Myocyte (in vitro differentiated cells): ENCODE measurements around the gene CCRL2. TPM values are rescaled to one million over a fixed set of nuclear protein-coding genes. Genes with fewer than 3 reads are reported as not detected.
"Not testable (repeated sequence)": the region's sequence is repeated elsewhere in the genome, so short reads cannot be mapped to it uniquely, and the experiment has no call there.

Source experiments
- DNase-seq: peaks from one replicate; pipeline ENCODE4 v3.0.0-alpha.2; 2012; ENCODE audit warnings: low read depth
- total RNA-seq: library from RNA; depleted of rRNA; stranded (reverse); fragments of >200 nt; gene quantifications from 2 replicates; pipeline ENCODE4 v1.2.3, GENCODE V29; 2014

CCRL2 gene
- total RNA-seq, 1 donor from 2014 or later = 0.78 TPM

- no peak for DNase-seq
These were observed 5.5 kb upstream of the CCRL2 start for GRCh38 chr3:46401579-46401978.

DNA sequence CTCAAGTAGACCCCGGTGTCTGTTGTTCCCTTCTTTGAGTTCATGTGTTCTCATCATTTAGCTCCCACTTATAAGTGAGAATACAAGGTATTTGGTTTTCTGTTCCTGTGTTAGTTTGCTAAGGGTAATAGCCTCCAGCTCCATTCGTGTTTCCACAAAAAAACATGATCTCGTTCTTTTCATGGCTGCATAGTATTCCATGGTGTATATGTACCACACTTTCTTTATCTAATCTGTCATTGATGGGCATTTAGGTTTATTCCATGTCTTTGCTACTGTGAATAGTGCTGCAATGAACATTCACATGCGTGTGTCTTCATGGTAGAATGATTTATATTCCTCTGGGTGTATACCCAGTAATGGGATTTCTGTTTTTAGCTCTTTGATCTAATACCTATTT is 4.2 kb upstream of the CCRL2 start:
- DNase-seq = not testable (repeated sequence)

DNA sequence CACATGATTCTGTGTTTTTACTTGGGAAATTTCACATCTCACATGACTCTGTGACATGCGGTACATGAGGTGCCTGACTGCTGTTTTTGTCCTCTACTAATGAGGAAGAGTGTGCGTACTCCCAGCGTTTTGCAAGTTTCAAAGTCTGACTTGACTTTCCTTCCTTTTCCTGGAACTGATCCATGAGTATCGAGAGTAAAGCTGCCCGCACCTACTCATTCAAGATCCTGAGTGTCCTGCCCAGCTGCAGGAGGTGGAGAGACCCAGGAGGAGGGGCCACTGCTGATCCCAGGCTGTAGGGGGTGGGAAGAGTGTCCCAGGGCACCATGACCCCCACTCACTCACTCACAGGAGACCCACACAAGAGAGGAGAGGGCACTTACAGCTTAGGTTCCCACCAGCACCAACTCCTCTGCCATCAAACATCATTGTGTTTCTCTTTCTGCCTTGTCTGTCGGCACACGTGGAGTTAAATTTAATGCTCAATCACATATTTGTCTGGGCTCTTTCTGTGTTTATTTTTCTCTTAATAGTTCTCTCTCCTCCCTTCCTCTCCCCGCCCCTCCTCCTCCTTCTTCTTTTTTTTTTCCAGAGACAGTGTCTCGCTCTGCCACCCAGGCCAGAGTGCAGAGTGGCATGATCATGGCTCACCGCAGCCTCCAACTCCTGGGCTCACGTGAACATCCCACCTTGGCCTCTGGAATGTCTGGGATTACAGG is 1.6 kb upstream of the CCRL2 start:
- DNase-seq = no peak

GRCh38 chr3:46406443-46406787 is 644 bp upstream of the CCRL2 start:
- no peak for DNase-seq

DNA sequence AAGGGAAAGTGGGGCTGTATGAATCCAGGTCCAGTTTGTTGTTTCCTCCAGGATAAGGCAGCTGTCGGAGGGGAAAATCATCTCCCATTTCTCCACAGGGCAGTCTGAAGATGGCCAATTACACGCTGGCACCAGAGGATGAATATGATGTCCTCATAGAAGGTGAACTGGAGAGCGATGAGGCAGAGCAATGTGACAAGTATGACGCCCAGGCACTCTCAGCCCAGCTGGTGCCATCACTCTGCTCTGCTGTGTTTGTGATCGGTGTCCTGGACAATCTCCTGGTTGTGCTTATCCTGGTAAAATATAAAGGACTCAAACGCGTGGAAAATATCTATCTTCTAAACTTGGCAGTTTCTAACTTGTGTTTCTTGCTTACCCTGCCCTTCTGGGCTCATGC is 911 bp downstream of the CCRL2 start:
- peak; percentile 93 for DNase-seq

DNA sequence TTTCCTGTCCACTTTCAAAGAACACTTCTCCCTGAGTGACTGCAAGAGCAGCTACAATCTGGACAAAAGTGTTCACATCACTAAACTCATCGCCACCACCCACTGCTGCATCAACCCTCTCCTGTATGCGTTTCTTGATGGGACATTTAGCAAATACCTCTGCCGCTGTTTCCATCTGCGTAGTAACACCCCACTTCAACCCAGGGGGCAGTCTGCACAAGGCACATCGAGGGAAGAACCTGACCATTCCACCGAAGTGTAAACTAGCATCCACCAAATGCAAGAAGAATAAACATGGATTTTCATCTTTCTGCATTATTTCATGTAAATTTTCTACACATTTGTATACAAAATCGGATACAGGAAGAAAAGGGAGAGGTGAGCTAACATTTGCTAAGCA is 1.8 kb downstream of the CCRL2 start:
- DNase-seq = no peak

DNA sequence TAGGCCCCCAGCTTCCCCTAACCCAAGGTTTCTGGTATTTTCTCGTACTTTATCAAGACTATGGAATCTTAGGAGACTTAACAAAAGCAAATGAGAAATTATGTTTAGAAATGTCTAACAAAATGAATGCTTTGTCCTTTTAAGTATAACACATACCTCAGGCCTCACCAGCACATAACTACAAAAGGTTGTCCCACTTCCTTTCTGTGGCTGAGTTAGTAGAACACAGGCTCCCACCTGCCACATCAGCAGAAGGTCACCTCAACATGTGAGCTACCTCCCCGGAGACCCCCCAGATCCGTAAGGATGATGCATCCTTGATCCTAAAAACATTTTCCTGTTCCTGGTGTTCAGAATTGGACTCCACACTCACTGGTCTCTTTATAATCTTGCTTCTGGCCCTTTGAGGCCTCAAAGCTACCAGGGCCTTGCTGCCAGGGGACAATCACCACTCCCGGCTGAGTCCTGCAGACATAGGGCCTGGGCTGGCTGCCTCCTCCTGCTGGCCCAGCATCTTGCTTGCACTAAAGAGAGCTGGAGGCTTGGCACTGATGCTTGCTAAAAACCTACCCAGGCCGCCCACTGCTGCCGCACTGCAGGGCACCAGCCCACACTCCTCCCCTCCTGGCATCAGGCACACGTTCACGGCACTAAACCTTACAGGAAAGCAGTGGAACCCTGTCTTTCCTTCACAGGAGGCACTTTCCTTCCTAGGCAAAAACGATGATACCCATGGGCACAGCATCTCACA is 2.9 kb downstream of the CCRL2 start:
- DNase-seq = no peak

DNA sequence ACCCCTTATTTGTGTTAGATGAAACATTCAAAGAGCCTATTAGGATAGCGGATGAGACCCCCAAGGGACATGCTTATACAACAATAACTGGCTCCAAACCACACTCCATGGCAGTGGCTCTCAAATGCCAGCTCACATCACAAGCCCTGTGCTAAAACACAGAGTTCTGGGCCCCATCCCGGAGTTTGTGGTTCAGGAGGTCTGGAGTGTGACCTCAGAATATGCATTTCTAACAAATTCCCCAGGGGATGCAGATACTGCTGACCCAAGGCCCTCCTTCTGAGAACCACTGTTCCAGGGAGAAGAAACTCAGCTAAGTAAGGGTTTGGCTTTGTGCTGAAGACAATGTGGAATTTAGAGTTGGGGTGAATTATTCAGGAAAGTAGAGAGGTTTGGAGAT is 3.6 kb downstream of the CCRL2 start:
- DNase-seq = peak; percentile 43

DNA sequence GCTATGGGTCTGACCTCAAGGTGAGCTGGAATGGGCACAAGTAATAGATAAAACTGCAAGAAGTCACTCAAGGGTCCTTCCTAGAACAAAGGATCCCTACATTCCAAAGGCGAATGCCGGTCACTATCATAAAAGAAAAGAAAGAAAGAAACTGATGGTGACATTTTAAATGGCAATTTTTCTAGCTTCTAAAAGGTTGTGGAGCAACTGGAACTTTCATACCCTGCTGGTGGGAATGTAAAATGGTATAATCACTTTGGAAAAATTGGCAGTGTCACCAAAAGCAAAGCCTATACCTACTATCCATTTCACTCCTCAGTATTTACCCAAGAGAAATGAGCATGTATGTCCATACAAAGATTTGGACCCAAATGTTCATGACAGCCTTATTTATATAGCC is 4.2 kb downstream of the CCRL2 start:
- DNase-seq = no peak

- DNase-seq = no peak
These were observed 5.8 kb downstream of the CCRL2 start for GRCh38 chr3:46412786-46413298.

DNA sequence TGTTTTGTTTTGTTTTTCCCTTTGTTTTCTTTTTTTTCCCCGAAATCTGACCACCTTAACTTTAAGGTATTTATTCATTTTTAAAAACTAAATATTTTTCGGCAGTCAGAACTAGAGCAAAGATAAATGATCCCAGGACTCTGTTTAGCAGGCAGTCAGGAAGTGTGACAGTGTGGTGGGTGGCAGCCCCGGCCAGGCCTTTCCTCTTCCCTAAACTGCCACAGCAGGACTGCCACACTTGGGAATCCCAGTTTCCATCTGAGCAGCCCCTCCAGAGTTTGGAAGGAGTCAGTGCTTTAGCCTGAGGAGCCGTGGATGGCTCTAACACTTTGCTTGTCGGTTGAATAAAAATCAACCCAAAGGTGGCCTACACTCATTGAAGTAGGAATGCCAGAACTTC is 6.9 kb downstream of the CCRL2 start:
- DNase-seq = no peak

DNA sequence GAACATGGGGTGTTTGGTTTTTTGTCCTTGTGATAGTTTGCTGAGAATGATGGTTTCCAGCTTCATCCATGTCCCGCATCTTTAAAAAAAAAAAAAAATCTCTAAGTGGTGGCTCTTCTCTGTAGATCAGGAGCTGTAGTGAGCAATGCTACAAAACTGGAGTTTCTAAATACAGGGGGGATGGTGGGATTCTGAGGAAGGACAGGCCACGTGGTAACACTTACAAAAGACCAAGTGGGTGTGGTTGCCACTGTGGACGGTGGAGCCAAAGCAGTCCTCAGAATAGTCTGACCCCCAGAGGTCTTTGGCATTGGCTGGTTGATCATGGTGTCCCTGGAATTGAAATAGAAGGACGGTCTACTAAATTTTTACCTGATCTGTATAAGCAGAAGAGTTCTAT is 7.7 kb downstream of the CCRL2 start:
- DNase-seq = no peak

GRCh38 chr3:46416125-46416810 is 9.2 kb downstream of the CCRL2 start:
- DNase-seq = no peak

DNA sequence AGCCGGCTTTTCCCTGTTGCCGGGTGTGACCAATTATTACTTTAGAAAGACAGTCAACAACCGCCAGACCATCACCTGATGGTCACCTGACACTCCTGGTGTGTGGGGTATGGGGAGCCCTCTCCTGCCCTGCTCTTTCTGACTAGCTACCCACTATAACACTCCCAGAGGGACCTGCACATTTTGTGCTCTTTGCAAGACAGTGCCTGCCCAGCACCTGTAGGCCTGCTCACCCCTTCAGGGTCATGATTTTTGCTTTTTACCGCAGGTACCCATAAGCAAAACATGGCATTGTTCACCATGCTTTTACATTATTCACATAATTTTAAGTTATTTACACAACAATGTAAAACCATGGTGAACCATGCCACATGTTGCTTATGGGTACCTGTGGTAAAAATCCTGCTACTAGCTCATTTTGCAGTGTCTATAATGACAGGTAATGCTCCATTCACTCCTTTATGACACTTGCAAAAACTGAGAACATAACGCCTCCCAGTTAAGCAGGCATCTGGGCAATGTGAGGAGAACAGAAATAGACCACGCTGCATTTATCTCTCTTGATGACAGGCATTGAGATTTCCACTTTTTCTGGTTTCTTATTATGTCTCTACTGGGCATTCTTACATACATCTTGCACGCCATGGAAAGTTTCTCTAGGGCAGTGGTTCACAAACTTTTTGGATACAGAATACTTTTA is 9.9 kb downstream of the CCRL2 start:
- no peak for DNase-seq

DNA sequence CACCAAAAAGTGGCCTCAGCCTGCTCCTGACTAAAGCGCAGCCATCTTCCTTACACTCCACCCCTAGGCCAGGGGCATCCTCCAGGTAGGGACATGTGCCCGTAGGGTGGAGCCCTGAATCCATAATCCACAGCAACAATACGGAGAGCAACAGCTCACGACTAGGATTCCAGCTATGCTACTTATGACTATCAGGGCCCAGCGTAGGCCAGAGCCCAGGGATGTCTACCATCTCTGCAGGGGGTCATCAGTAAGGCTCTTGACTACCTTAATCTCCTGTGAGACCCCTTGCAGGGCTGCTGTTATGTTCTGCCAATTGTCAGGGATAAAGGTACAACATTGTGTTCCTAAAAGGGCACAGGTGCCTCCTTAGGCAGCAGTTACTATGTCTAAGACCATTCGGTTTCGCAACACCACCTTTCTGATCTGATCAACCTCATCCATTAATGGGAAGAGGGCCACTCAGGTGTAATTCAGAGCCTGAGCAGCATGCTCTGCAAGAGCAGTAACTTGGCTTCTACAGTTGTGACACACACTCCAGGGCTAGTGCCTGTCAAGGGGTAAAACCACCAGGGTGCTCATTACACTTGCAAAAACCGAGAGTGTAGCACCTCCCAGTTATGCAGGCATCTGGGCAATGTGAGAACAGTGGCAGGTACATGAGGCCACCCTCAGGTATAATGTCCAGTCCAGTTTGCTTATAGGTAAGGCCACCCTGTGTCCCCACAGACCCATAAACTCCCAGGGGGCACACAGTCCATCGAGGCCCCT is 11.0 kb downstream of the CCRL2 start:
- DNase-seq = no peak

DNA sequence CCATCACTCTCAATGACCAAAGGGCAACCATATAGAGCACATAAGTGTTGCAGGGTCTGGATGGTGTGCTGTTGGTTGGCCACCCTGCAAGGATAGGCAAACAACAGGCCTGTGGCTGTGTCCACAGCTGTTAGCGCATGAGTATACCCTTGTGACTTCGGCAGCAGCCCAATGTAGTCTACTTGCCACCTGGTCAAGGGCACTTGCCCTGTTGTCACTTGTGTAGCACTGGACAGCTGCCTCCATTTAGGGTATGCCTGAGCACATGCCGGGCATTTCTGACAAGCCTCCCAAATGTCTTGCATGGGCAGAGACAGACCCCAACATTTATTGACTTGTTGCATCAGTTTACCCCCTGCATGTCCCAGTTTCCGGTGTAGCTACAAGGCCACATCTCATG is 12.8 kb downstream of the CCRL2 start:
- peak; percentile 81 for DNase-seq

DNA sequence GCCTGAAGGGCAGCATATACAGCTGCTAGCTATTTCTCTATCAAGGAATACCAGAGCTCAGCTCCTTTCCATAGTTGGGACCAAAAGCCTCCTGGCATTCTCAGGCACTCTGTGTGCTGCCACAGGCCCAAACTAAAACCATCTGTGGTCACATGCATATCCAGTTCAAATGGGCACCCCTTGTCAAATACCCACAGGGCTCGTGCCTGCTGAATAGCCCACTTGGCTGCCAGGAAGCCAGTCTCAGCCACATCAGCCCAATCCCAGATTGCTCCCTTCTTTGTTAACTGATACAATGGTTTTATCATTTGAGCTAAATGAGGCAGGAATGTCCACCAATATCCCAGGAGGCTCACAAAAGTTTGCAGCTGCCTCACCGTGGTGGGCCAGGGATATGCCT is 13.9 kb downstream of the CCRL2 start:
- peak; percentile 97 for DNase-seq

DNA sequence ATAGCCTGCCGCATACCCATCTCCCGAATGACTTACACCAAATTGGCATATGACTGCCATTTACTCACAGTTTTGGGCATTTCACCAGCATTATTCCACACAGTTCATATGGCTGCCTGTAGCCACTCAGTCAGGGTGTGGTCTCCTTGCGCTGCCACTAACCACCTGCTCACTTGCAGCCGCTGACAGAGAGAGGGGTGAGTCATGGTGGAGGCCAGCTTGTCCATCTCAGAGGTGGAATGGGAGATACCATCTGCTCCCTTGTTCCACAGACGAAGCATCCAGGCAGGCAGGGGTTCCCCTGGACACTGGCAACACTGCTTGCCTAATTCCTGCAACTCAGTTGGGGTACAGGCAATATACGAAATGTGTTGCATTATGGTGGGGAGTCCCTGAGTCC is 15.6 kb downstream of the CCRL2 start:
- peak; percentile 96 for DNase-seq

DNA sequence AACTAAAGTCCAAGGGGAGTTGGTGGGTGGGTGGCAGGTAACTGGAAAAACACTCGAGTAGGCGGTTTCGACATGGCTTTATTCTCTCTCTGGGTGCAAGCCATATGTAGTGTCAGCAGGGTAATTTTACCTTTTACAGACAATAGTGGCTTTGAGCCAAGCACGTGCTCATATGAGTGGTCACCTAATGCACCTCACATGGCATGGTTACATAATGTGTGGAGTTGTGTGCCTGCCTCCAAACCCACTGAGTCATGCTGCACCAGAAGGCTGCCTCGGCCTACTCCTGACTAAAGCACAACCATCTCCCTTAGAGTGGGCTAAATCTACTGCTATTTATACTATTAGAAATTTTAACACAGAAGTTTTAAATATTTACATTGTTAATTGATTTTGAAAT is 16.5 kb downstream of the CCRL2 start:
- DNase-seq = peak; percentile 56

DNA sequence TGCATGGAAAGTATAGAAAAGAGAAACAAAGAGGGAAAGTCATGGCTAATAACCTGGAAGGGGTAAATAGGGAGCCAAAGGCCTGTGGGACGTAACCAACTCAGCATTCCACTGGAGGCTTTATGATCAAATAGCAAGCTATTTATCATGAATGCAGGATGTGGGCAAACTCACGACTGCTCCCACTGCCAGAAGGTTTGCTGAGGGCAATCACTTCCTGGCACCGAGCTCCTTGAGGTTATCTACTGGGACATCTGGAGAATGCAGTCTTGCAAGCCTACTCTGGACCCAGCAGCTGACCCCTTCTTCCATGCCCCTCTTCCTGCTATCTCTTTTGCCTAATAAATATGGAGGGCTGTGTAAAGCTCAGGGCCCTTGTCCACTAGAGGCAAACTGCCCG is 19.4 kb downstream of the CCRL2 start:
- DNase-seq = not testable (repeated sequence)

DNA sequence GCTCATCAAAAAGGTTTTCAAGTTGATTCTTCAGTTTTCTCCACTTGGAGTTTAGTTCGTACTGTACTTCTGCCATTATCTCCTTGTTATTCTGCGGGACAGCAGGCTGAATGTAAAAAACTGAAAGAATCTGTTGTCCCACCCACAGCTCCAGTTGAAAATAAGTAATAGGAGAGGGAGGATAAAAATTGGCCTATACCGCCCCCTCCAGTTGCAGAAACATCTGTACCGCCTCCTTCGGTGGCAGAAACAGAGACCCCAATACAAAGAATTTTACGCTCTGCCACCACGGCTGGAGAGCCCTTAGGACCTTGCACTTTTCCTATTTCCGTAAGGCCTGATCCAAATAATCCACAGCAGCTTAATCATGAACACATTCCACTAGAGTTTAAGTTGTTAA is 20.3 kb downstream of the CCRL2 start:
- DNase-seq = not testable (repeated sequence)
